Karpas-422 (cell line): ENCODE data around the gene SLC35B4. TPM values are rescaled to one million over a fixed set of nuclear protein-coding genes. Genes with fewer than 3 reads are reported as not detected.
A peak's percentile ranks its signal among the peaks of the same experiment; 100 is the strongest.
"Not testable (repeated sequence)": the region's sequence is repeated elsewhere in the genome, so short reads cannot be mapped to it uniquely, and the experiment has no call there.

ENCODE experiments used
- DNase-seq: peaks from one replicate; pipeline ENCODE4 v3.0.0-alpha.2; 2015
- H2AFZ ChIP-seq: fragments of 200-600 bp; sonication (generic); 2 replicates; pipeline ENCODE4 v1.6.1; 2014; ENCODE audit warnings: antibody characterized with exemption, low read length, mixed read lengths
- H3K27ac ChIP-seq: fragments of 200-600 bp; sonication (generic); 2 replicates; pipeline ENCODE4 v1.5.1; 2014; ENCODE audit warnings: mild to moderate bottlenecking, low read length, moderate library complexity
- H3K27me3 ChIP-seq: fragments of 200-600 bp; sonication (generic); 2 replicates; pipeline ENCODE4 v1.6.1; 2014; ENCODE audit warnings: low read length, mixed read lengths
- H3K36me3 ChIP-seq: fragments of 200-600 bp; sonication (generic); 2 replicates; pipeline ENCODE4 v1.6.1; 2014; ENCODE audit warnings: low read length, mixed read lengths; ENCODE audit not compliant: insufficient read depth
- H3K4me1 ChIP-seq: fragments of 200-600 bp; sonication (generic); 2 replicates; pipeline ENCODE4 v1.6.1; 2014; ENCODE audit warnings: mild to moderate bottlenecking, low read length, mixed read lengths
- H3K4me2 ChIP-seq: fragments of 200-600 bp; sonication (generic); 2 replicates; pipeline ENCODE4 v1.6.1; 2014; ENCODE audit warnings: low read length, low read depth, mild to moderate bottlenecking; ENCODE audit not compliant: poor library complexity, severe bottlenecking
- H3K4me3 ChIP-seq: fragments of 200-600 bp; sonication (generic); 2 replicates; pipeline ENCODE4 v1.5.1; 2014; ENCODE audit warnings: mild to moderate bottlenecking, antibody characterized with exemption, low read length, mixed read lengths
- H3K79me2 ChIP-seq: fragments of 200-600 bp; sonication (generic); 2 replicates; pipeline ENCODE4 v1.6.1; 2014; ENCODE audit warnings: mild to moderate bottlenecking, low read length, mixed read lengths
- H3K9ac ChIP-seq: fragments of 200-600 bp; sonication (generic); 2 replicates; pipeline ENCODE4 v1.6.0; 2014; ENCODE audit warnings: low read length
- H3K9me2 ChIP-seq: fragments of 200-600 bp; sonication (generic), shearing (Covaris generic); replicated peaks from 2 replicates; pipeline ENCODE4 v1.6.0; 2014; ENCODE audit warnings: mild to moderate bottlenecking, low read length, moderate library complexity; ENCODE audit not compliant: insufficient read depth
- H3K9me3 ChIP-seq: fragments of 300-700, 200-600 bp; sonication (generic); 2 replicates; pipeline ENCODE4 v1.6.1; 2014; ENCODE audit warnings: low read length, mixed read lengths
- H4K20me1 ChIP-seq: fragments of 200-600 bp; sonication (generic); 2 replicates; pipeline ENCODE4 v1.6.1; 2014; ENCODE audit warnings: mild to moderate bottlenecking, antibody characterized with exemption, low read length, low read depth; ENCODE audit not compliant: insufficient read depth
- total RNA-seq: library from RNA; depleted of rRNA; stranded (reverse); fragments of >200 nt; shearing (Covaris generic); gene quantifications from 2 replicates; pipeline ENCODE4 v1.2.3, GENCODE V29; 2014; ENCODE audit warnings: low replicate concordance

Gene SLC35B4
- total RNA-seq, 1 experiment from 2014 or later = 15.7 TPM

GRCh38 chr7:134298902-134299683 is 17.6 kb downstream of the SLC35B4 start:
- H3K36me3 ChIP-seq = peaks cover 15% of the 10 kb centered on the region; the same call in 1 of the 2 replicates

GRCh38 chr7:134297489-134297888 is 19.2 kb downstream of the SLC35B4 start:
- Histone ChIP-seq H3K4me2 (no peak overlapping the region), H3K9ac (no peak overlapping the region), H3K4me1 (peaks cover 11% of the 10 kb centered on the region), H2AFZ (no peak overlapping the region), H4K20me1 (no peaks in the 10 kb centered on the region), H3K27me3 (no peaks in the 10 kb centered on the region), H3K27ac (no peak overlapping the region), H3K79me2 (no peaks in the 10 kb centered on the region), H3K9me2 (no peaks in the 10 kb centered on the region), H3K9me3 (no peaks in the 10 kb centered on the region), H3K36me3 (peaks cover 13% of the 10 kb centered on the region; the same call in 1 of the 2 replicates), H3K4me3 (no peak overlapping the region)
- DNase-seq = no peak

More at GRCh38 chr7:134298902-134299683, 17.6 kb downstream of the SLC35B4 start:
- H3K9me3 ChIP-seq = no peaks in the 10 kb centered on the region
- H3K9me2 ChIP-seq = no peaks in the 10 kb centered on the region
- H3K79me2 ChIP-seq = no peaks in the 10 kb centered on the region
- H3K27me3 ChIP-seq = no peaks in the 10 kb centered on the region
- DNase-seq = no peak
- no peak overlapping the region for H2AFZ ChIP-seq
- no peak overlapping the region for H3K27ac ChIP-seq
- no peaks in the 10 kb centered on the region for H4K20me1 ChIP-seq
- H3K4me2 ChIP-seq = no peak overlapping the region
- no peaks in the 10 kb centered on the region for H3K4me1 ChIP-seq
- H3K4me3 ChIP-seq = no peak overlapping the region
- no peak overlapping the region for H3K9ac ChIP-seq

GRCh38 chr7:134295982-134296381 is 20.7 kb downstream of the SLC35B4 start:
- not testable (repeated sequence) for H3K27me3 ChIP-seq, H3K9me3 ChIP-seq, H3K9me2 ChIP-seq, H3K4me3 ChIP-seq, H3K79me2 ChIP-seq, H2AFZ ChIP-seq, H4K20me1 ChIP-seq, H3K9ac ChIP-seq, H3K4me2 ChIP-seq, H3K27ac ChIP-seq, DNase-seq
- Histone ChIP-seq H3K36me3 (peaks cover 19% of the 10 kb centered on the region; the same call in 1 of the 2 replicates), H3K4me1 (peaks cover 12% of the 10 kb centered on the region)

GRCh38 chr7:134293002-134293740 is 23.6 kb downstream of the SLC35B4 start:
- H3K27ac ChIP-seq = peak overlapping the region; percentile 40
- H3K4me1 ChIP-seq = peaks cover 12% of the 10 kb centered on the region
- no peaks in the 10 kb centered on the region for H3K9me2 ChIP-seq
- H3K36me3 ChIP-seq = peaks cover 9% of the 10 kb centered on the region; the same call in 1 of the 2 replicates
- H3K4me2 ChIP-seq = peak overlapping the region; percentile 30
- H4K20me1 ChIP-seq = no peaks in the 10 kb centered on the region
- 0 out of 2 replicates have a peak overlapping the region, but pooled peaks have one; percentile 3 for H3K9ac ChIP-seq
- no peaks in the 10 kb centered on the region for H3K79me2 ChIP-seq
- no peak overlapping the region; the same call in 1 of the 2 replicates for H2AFZ ChIP-seq
- no peaks in the 10 kb centered on the region for H3K9me3 ChIP-seq
- no peaks in the 10 kb centered on the region for H3K27me3 ChIP-seq
- no peak overlapping the region for H3K4me3 ChIP-seq
- peak; percentile 86 for DNase-seq

- Histone ChIP-seq H3K27me3 (no peaks in the 10 kb centered on the region), H3K36me3 (peaks cover 9% of the 10 kb centered on the region; the same call in 1 of the 2 replicates), H4K20me1 (no peaks in the 10 kb centered on the region), H3K4me2 (no peak overlapping the region), H3K9ac (no peak overlapping the region), H3K4me1 (peaks cover 12% of the 10 kb centered on the region), H3K79me2 (no peaks in the 10 kb centered on the region), H3K9me3 (no peaks in the 10 kb centered on the region), H3K27ac (no peak overlapping the region), H3K9me2 (no peaks in the 10 kb centered on the region), H3K4me3 (no peak overlapping the region), H2AFZ (no peak overlapping the region)
- DNase-seq = no peak
Observed at GRCh38 chr7:134290286-134290685, 26.4 kb downstream of the SLC35B4 start.

- Histone ChIP-seq H3K27ac (no peak overlapping the region), H3K27me3 (no peaks in the 10 kb centered on the region), H3K9me2 (no peaks in the 10 kb centered on the region), H3K4me2 (no peak overlapping the region), H3K4me3 (no peak overlapping the region), H3K36me3 (peaks cover 9% of the 10 kb centered on the region; the same call in 1 of the 2 replicates), H2AFZ (no peak overlapping the region), H3K9ac (no peak overlapping the region), H3K79me2 (no peaks in the 10 kb centered on the region), H4K20me1 (no peaks in the 10 kb centered on the region), H3K9me3 (no peaks in the 10 kb centered on the region), H3K4me1 (peaks cover 12% of the 10 kb centered on the region)
- no peak for DNase-seq
Observed at GRCh38 chr7:134289841-134290240, 26.9 kb downstream of the SLC35B4 start.

GRCh38 chr7:134289423-134289822 is 27.3 kb downstream of the SLC35B4 start:
- Histone ChIP-seq H3K36me3 (peaks cover 9% of the 10 kb centered on the region; the same call in 1 of the 2 replicates), H3K27me3 (no peaks in the 10 kb centered on the region), H3K4me2 (no peak overlapping the region), H4K20me1 (no peaks in the 10 kb centered on the region), H3K79me2 (no peaks in the 10 kb centered on the region), H3K9ac (no peak overlapping the region), H3K27ac (no peak overlapping the region), H3K4me1 (peaks cover 12% of the 10 kb centered on the region), H3K4me3 (no peak overlapping the region), H3K9me2 (no peaks in the 10 kb centered on the region), H2AFZ (no peak overlapping the region), H3K9me3 (no peaks in the 10 kb centered on the region)
- no peak for DNase-seq
